Measurements from ENCODE around the gene PLEKHA5.

GRCh38 chr12:19278407-19278806 lies 148.9 kb downstream of the PLEKHA5 start:
- TF ChIP-seq CTCF (IDR thresholded peaks at IDR 0.05) (no peak), POLR2A (IDR thresholded peaks at IDR 0.05) (no peak)

Measured in body of pancreas (tissue), 4 donors.